H1 (cell line): ENCODE data around the gene PODN. TPM values are rescaled to one million over a fixed set of nuclear protein-coding genes. Genes with fewer than 3 reads are reported as not detected.

Experiments
- CTCF ChIA-PET: fragments of 300-600 bp; sonication (Branson Sonifier 250); formaldehyde crosslinking; loops from one replicate; lab custom pipeline; 2021; ENCODE audit not compliant: partially characterized antibody; lab: Charles Lee
- POLR2A ChIA-PET: fragments of 300-600 bp; sonication (Branson Sonifier 250); formaldehyde crosslinking; loops from one replicate; lab custom pipeline; 2021; ENCODE audit warnings: inconsistent platforms; ENCODE audit not compliant: partially characterized antibody; lab: Charles Lee
- DNase-seq, 2 experiments: peaks; one replicate each; pipeline versions ENCODE4 v3.0.0 to v3.0.0-alpha.2; 2010 to 2022; ENCODE audit warnings: low spot score in 2 of 2, low read depth in 1 of 2, mixed read lengths in 1 of 2
- FAIRE-seq: peaks from 2 replicates; lab custom pipeline; 2011; peaks lifted over from hg19 to GRCh38; lab: Jason Lieb, UNC
- H2AFZ ChIP-seq: 2 replicates; pipeline ENCODE4 v1.8.1; 2012; ENCODE audit warnings: low read length, inconsistent platforms
- H2AK5ac ChIP-seq: 2 replicates; pipeline ENCODE4 v1.6.1; 2013; ENCODE audit warnings: low read depth, low read length
- H2BK120ac ChIP-seq: replicated peaks from 2 replicates; pipeline ENCODE3; 2013; ENCODE audit warnings: low read depth, low read length, inconsistent platforms
- H2BK12ac ChIP-seq: 2 replicates; pipeline ENCODE4 v1.6.1; 2013; ENCODE audit warnings: low read depth, low read length
- H2BK15ac ChIP-seq: 2 replicates; pipeline ENCODE4 v1.6.1; 2013; ENCODE audit warnings: low read length
- H2BK20ac ChIP-seq: 2 replicates; pipeline ENCODE4 v1.6.1; 2013; ENCODE audit warnings: low read length
- H2BK5ac ChIP-seq: 2 replicates; pipeline ENCODE4 v1.6.1; 2013; ENCODE audit warnings: low read depth, low read length
- H3K14ac ChIP-seq: 2 replicates; pipeline ENCODE4 v1.6.1; 2013; ENCODE audit warnings: inconsistent platforms; ENCODE audit not compliant: insufficient read length
- H3K18ac ChIP-seq: 2 replicates; pipeline ENCODE4 v1.6.1; 2013; ENCODE audit warnings: low read length; ENCODE audit errors: extremely low read depth
- H3K23ac ChIP-seq: 2 replicates; pipeline ENCODE4 v1.6.1; 2013; ENCODE audit warnings: inconsistent platforms; ENCODE audit not compliant: insufficient read length
- H3K23me2 ChIP-seq: 2 replicates; pipeline ENCODE4 v1.6.1; 2013; ENCODE audit warnings: low read depth, low read length
- H3K27ac ChIP-seq: 2 replicates; pipeline ENCODE4 v1.6.1; 2011; ENCODE audit warnings: low read depth, low read length, inconsistent platforms
- H3K27me3 ChIP-seq, 4 experiments: replicated peaks in 1 of 4; 1 replicate in 1 of 4; 2 replicates in 3 of 4; pipeline versions ENCODE4 v1.6.1 to v1.8.1; 2011 to 2013; ENCODE audit warnings: low read length in 3 of 4, mild to moderate bottlenecking in 3 of 4, inconsistent platforms in 2 of 4, mixed read lengths in 2 of 4, moderate library complexity in 1 of 4; ENCODE audit not compliant: control insufficient read depth in 3 of 4, insufficient read depth in 3 of 4; ENCODE audit errors: extremely low read depth in 1 of 4
- H3K36me3 ChIP-seq, 4 experiments: 2 replicates each; pipeline versions ENCODE4 v1.6.1 to v1.8.1; 2011 to 2013; ENCODE audit warnings: mild to moderate bottlenecking in 4 of 4, low read length in 3 of 4, moderate library complexity in 2 of 4, control low read depth in 1 of 4, inconsistent platforms in 1 of 4; ENCODE audit not compliant: insufficient read depth in 4 of 4, control insufficient read depth in 2 of 4
- H3K4ac ChIP-seq: replicated peaks from 2 replicates; pipeline ENCODE3; 2013; ENCODE audit warnings: low read length, low read depth, mixed read lengths, inconsistent platforms; ENCODE audit not compliant: insufficient read length
- H3K4me1 ChIP-seq, 4 experiments: replicated peaks in 1 of 4; 1 replicate in 1 of 4; 2 replicates in 3 of 4; pipeline versions ENCODE4 v1.6.1 to v1.8.1; 2011 to 2013; ENCODE audit warnings: low read length in 3 of 4, inconsistent platforms in 2 of 4, mixed read lengths in 1 of 4; ENCODE audit not compliant: insufficient read depth in 4 of 4, control insufficient read depth in 3 of 4
- H3K4me2 ChIP-seq, 2 experiments: 2 replicates each; pipeline versions ENCODE4 v1.6.1 to v1.8.1; 2011 to 2013; ENCODE audit warnings: low read depth in 2 of 2, low read length in 2 of 2, control low read depth in 1 of 2, inconsistent platforms in 1 of 2, mild to moderate bottlenecking in 1 of 2; ENCODE audit not compliant: insufficient read depth in 1 of 2
- H3K4me3 ChIP-seq, 4 experiments: fragments of 200-600, 300-600 bp in 1 of 4; sonication (generic), shearing (Covaris generic), sonication (Bioruptor Twin) in 1 of 4; 2 replicates each; pipeline versions ENCODE4 v1.5.1 to v1.8.1; 2011 to 2016; ENCODE audit warnings: low read length in 4 of 4, low read depth in 3 of 4, control low read depth in 2 of 4, inconsistent platforms in 2 of 4, mild to moderate bottlenecking in 2 of 4, mixed read lengths in 1 of 4, moderate library complexity in 1 of 4; ENCODE audit not compliant: insufficient read depth in 2 of 4; ENCODE audit errors: extremely low read depth in 1 of 4
- H3K56ac ChIP-seq: replicated peaks from 2 replicates; pipeline ENCODE3; 2013; ENCODE audit warnings: low read depth, mild to moderate bottlenecking, mixed read lengths, low read length, inconsistent platforms; ENCODE audit not compliant: insufficient read length
- H3K79me1 ChIP-seq: 2 replicates; pipeline ENCODE4 v1.6.1; 2013; ENCODE audit warnings: low read depth, low read length, control low read depth
- H3K79me2 ChIP-seq, 2 experiments: 2 replicates each; pipeline versions ENCODE4 v1.6.1 to v1.8.1; 2012 to 2013; ENCODE audit warnings: low read length in 2 of 2, mild to moderate bottlenecking in 2 of 2, inconsistent platforms in 1 of 2; ENCODE audit not compliant: insufficient read depth in 2 of 2, control insufficient read depth in 1 of 2
- H3K9ac ChIP-seq, 4 experiments: replicated peaks in 1 of 4; 1 replicate in 1 of 4; 2 replicates in 3 of 4; pipeline versions ENCODE4 v1.6.1 to v1.8.1; 2011 to 2013; ENCODE audit warnings: low read depth in 3 of 4, low read length in 3 of 4, control low read depth in 2 of 4, mild to moderate bottlenecking in 2 of 4, moderate library complexity in 2 of 4, inconsistent platforms in 1 of 4; ENCODE audit errors: extremely low read depth in 1 of 4
- H3K9me3 ChIP-seq, 2 experiments: 2 replicates each; pipeline versions ENCODE4 v1.6.1 to v1.8.1; 2012 to 2013; ENCODE audit warnings: mild to moderate bottlenecking in 2 of 2, moderate library complexity in 2 of 2, control low read depth in 1 of 2, inconsistent platforms in 1 of 2, low read depth in 1 of 2, low read length in 1 of 2, mixed read lengths in 1 of 2; ENCODE audit not compliant: insufficient read depth in 2 of 2
- H4K20me1 ChIP-seq, 2 experiments: replicated peaks in 1 of 2; 2 replicates each; pipeline versions ENCODE3 to v1.8.1; 2011 to 2013; ENCODE audit warnings: inconsistent platforms in 2 of 2, low read length in 2 of 2, mild to moderate bottlenecking in 1 of 2; ENCODE audit not compliant: insufficient read depth in 2 of 2, control insufficient read depth in 1 of 2
- H4K5ac ChIP-seq: 2 replicates; pipeline ENCODE4 v1.6.1; 2013; ENCODE audit warnings: low read length, low read depth, mixed read lengths, inconsistent platforms; ENCODE audit not compliant: insufficient read length
- H4K8ac ChIP-seq: 2 replicates; pipeline ENCODE4 v1.8.0; 2013; ENCODE audit warnings: mild to moderate bottlenecking, moderate library complexity, low read length, inconsistent platforms; ENCODE audit not compliant: insufficient read depth; ENCODE audit errors: extremely low read depth
- H4K91ac ChIP-seq: replicated peaks from 2 replicates; pipeline ENCODE3; 2013; ENCODE audit warnings: low read length, mixed read lengths, inconsistent platforms; ENCODE audit not compliant: insufficient read length
- BACH1 ChIP-seq: IDR thresholded peaks from 2 replicates; pipeline ENCODE4 v1.6.1; 2012; ENCODE audit warnings: low read length, improper control_type of control experiment
- CBX5 ChIP-seq: fragments of 300-800, 300-1000 bp; sonication (generic); IDR thresholded peaks from 2 replicates; pipeline ENCODE4 v1.7.1; 2016; ENCODE audit warnings: antibody characterized with exemption, low read length, low read depth
- FOSL1 ChIP-seq: IDR thresholded peaks from 2 replicates; pipeline ENCODE4 v1.6.1; 2011; ENCODE audit warnings: mild to moderate bottlenecking, low read depth, low read length, moderate library complexity; ENCODE audit not compliant: insufficient read depth
- POLR2A ChIP-seq, 2 experiments: IDR thresholded peaks; 1 replicate in 1 of 2; 2 replicates in 1 of 2; pipeline ENCODE4 v1.6.1; 2011; ENCODE audit warnings: low read depth in 2 of 2, low read length in 2 of 2, mild to moderate bottlenecking in 2 of 2; ENCODE audit errors: control extremely low read depth in 1 of 2
- RXRA ChIP-seq: IDR thresholded peaks from 2 replicates; pipeline ENCODE4 v1.6.1; 2011; ENCODE audit warnings: low read depth, mild to moderate bottlenecking, low read length, moderate library complexity; ENCODE audit not compliant: insufficient read depth
- SUZ12 ChIP-seq: fragments of 200-600 bp; sonication (generic); IDR thresholded peaks from 2 replicates; pipeline ENCODE4 v1.6.1; 2012; ENCODE audit warnings: mild to moderate bottlenecking, inconsistent platforms, low read length, moderate library complexity, mixed read lengths
- TCF12 ChIP-seq: IDR thresholded peaks from 2 replicates; pipeline ENCODE4 v1.6.1; 2011; ENCODE audit warnings: low read depth, mild to moderate bottlenecking, low read length
- TEAD4 ChIP-seq: IDR thresholded peaks from 2 replicates; pipeline ENCODE4 v1.6.1; 2012; ENCODE audit warnings: low read depth, low read length, inconsistent platforms, mixed read lengths
- WGBS, 2 experiments: shearing (Covaris generic) in 1 of 2; methylation state at CpG; one replicate each; pipeline versions ENCODE4 v1.1.6 to v1.1.7; 2013 to 2015; ENCODE audit warnings: low lambda C conversion rate in 2 of 2, mixed read lengths in 2 of 2, inconsistent platforms in 1 of 2, low coverage in 1 of 2, missing lambda C conversion rate in 1 of 2; ENCODE audit not compliant: insufficient replicate concordance in 2 of 2, insufficient coverage in 1 of 2, insufficient read length in 1 of 2; ENCODE audit errors: extremely low coverage in 1 of 2, missing lambda C conversion rate in 1 of 2; 5-methylcytosine and 5-hydroxymethylcytosine counted together
- polyA plus RNA-seq, 7 experiments: library from polyadenylated mRNA; depleted of rRNA in 3 of 7; stranded (reverse) in 5 of 7; unstranded in 2 of 7; fragments of >200 nt in 5 of 7; fragments of 200-250 nt in 2 of 7; gene quantifications; 1 replicate in 5 of 7; 2 replicates in 1 of 7; 4 replicates in 1 of 7; pipeline versions ENCODE4 v1.2.1 to v1.2.3, GENCODE V29; 2011 to 2013; ENCODE audit warnings: missing spikeins in 2 of 7, mixed read lengths in 2 of 7
- total RNA-seq: library from RNA; stranded (reverse); fragmentation: NEBNext Ultra II Directional; extraction: Animal tissue kit (Norgen Biotek cat#: 25700); gene quantifications from 2 replicates; pipeline ENCODE4 v1.2.1, GENCODE V29; 2021

The PODN gene
- total and polyA plus RNA-seq, 2 of the 8 experiments (the other 6 are each of a cell fraction or from before 2014, with no cell fraction given): 0.11 to 0.17 TPM

DNA sequence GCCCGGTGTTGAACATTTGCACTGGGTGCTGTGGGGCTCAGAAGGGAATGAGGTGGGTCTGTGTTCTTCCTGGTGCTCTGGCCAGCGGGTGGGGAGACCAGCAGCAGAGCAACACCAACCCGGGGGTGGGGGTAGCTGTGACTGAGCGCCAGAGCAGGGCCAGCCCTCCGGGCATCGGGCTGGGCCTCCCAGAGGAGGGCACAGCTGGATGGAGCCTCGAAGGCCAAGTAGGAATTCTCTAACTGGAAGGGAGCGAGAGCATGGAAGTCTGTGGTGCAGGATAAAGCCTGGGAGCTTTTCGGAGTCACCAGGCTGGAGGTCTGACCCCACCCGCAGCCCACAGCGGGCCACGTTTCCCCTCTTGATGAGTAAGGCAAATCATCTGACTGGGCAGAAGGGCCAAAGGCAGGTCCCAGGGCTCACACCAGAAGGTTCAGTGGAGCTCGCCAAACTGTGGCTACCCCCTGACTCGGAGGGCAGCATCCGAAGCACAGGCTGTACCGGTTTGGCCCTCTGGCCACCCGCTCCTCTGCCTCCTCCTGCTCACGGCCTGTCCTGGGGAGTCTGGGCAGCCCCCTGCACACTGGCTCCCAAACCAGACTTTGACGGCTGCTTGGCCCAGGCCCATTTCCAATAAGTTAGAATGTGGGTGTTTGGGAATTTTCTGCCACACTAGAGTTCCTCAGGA, 61.6 kb downstream of the PODN start:
- no peak overlapping the region for H2BK120ac ChIP-seq
- H4K5ac ChIP-seq: no peak overlapping the region
- H3K79me1 ChIP-seq: no peaks in the 10 kb centered on the region
- no peak overlapping the region for H3K4me3 ChIP-seq
- H3K23me2 ChIP-seq: 0 out of 2 replicates have a peak, but pooled peaks cover 3% of the 10 kb centered on the region
- no peak overlapping the region for H2BK15ac ChIP-seq
- no peak overlapping the region for H4K91ac ChIP-seq
- H3K4me2 ChIP-seq: no peak overlapping the region
- no peak for DNase-seq
- H2BK20ac ChIP-seq: no peak overlapping the region
- FAIRE-seq: no peak
- no peak overlapping the region for H3K23ac ChIP-seq
- no peak overlapping the region for H3K56ac ChIP-seq
- ChIA-PET POLR2A (interaction anchor here (1.1 kb wide), 1 partner anchor 15 kb away, joined by 3 read pairs; no protein-coding TSS in a partner anchor), CTCF (interaction anchor here (1.0 to 2.3 kb wide), 6 partner anchors 10 to 129 kb away, joined by 3 to 6 read pairs (median 4); no protein-coding TSS in a partner anchor)
- H3K4ac ChIP-seq: no peak overlapping the region
- no peak overlapping the region for H3K27ac ChIP-seq
- H4K8ac ChIP-seq: peak overlapping the region; percentile 53; the same call in 1 of the 2 replicates
- no peak overlapping the region for H2BK5ac ChIP-seq
- H3K9me3 ChIP-seq: no peaks in the 10 kb centered on the region; a peak in 1 of 4 replicates
- H4K20me1 ChIP-seq: no peaks in the 10 kb centered on the region
- H2AFZ ChIP-seq: no peak overlapping the region
- WGBS, 2 experiments: 90% methylated on average over 18 of the region's 19 CpGs; no CpG with 5 or more reads in 1 of the 2 experiments
- no peak overlapping the region; the same call in 1 of the 2 replicates for H3K18ac ChIP-seq
- no peaks in the 10 kb centered on the region for H3K79me2 ChIP-seq
- no peak overlapping the region for H2AK5ac ChIP-seq
- H3K36me3 ChIP-seq: no peaks in the 10 kb centered on the region
- TF ChIP-seq POLR2A (IDR thresholded peaks at IDR 0.05; ENCODE audit: control extremely low read depth in 1 of 2, low read depth in 2 of 2, low read length in 2 of 2) (no peak), TCF12 (no peak), BACH1 (no peak), CBX5 (no peak), SUZ12 (no peak), FOSL1 (no peak), RXRA (no peak), TEAD4 (no peak)
- no peak overlapping the region for H3K14ac ChIP-seq
- H3K27me3 ChIP-seq: no peaks in the 10 kb centered on the region; a peak in 2 of 7 replicates
- peaks cover 0 to 24% (median 8%) of the 10 kb centered on the region in 4 experiments; a peak in 6 of 7 replicates for H3K4me1 ChIP-seq
- H3K9ac ChIP-seq: no peak overlapping the region
- no peak overlapping the region for H2BK12ac ChIP-seq
